ENCODE measurements around the gene GRXCR1.

The GRXCR1 gene

DNA sequence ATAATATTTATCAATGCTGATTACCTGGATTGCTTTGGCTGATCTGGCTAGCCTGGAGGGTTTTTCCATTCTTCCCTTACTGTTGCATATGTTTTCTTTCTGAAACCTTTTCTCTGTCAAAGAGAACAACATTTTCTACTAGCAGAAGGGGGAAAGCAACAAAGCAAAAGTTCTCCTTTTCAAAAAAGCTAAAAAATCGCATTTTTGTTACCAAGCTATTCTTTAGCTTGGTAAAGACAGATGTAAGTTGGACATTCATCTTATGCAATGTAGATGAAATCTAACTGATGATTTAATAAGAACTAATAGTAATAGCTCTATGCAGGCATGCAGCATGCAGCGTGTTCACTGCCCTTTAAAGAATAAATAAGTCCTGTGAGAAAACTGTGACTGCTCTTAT, at the start of gene GRXCR1:
Gene GRXCR1 (plus strand): TSS at position 301 of the 400 bp plus-strand sequence. CDS start 554 bp downstream, outside the sequence.
- in situ Hi-C loops (cut with MboI; ENCODE audit: low sequenced_read_pairs) = no loop called here

GRCh38 chr4:42843694-42844093, 48.8 kb upstream of the GRXCR1 start:
- in situ Hi-C loops (cut with MboI; ENCODE audit: low sequenced_read_pairs) = no loop called here

- in situ Hi-C loops (cut with MboI; ENCODE audit: low sequenced_read_pairs) = no loop called here
Observed at GRCh38 chr4:42844422-42845070, 48.0 kb upstream of the GRXCR1 start.

- in situ Hi-C loops (cut with MboI; ENCODE audit: low sequenced_read_pairs) = no loop called here
Observed at GRCh38 chr4:42845586-42845985, 46.9 kb upstream of the GRXCR1 start.

- in situ Hi-C loops (cut with MboI; ENCODE audit: low sequenced_read_pairs) = loop anchor here (25.0 kb wide), 1 partner anchor 293 kb away; no protein-coding TSS in a partner anchor
Observed at GRCh38 chr4:42855779-42856178, 36.7 kb upstream of the GRXCR1 start.

- in situ Hi-C loops (cut with MboI; ENCODE audit: low sequenced_read_pairs) = loop anchor here (25.0 kb wide), 1 partner anchor 303 kb away; no protein-coding TSS in a partner anchor
Observed at GRCh38 chr4:42865572-42866189, 26.8 kb upstream of the GRXCR1 start.

DNA sequence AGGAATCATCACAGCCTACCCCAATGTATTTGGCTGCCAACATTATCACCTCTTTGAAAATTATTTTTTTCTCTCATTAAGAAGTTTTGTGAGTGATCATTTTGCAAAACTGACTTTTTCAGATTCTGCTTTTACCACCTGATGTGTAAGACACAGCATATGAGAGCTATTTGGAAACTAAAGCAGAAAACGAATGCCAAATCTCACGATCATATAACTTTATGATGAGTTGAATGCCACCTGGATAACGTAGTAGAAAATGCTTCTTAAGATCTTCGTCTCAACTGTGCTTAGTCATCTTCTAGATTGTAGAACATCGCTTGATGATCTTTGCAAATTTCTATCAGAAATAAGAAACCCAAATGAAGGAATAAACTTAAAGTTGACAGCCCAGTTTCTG, 21.3 kb upstream of the GRXCR1 start:
- in situ Hi-C loops (cut with MboI; ENCODE audit: low sequenced_read_pairs) = loop anchor here (25.0 kb wide), 1 partner anchor 309 kb away; no protein-coding TSS in a partner anchor

GRCh38 chr4:42871671-42872290, 20.7 kb upstream of the GRXCR1 start:
- in situ Hi-C loops (cut with MboI; ENCODE audit: low sequenced_read_pairs) = loop anchor here (25.0 kb wide), 1 partner anchor 309 kb away; no protein-coding TSS in a partner anchor

DNA sequence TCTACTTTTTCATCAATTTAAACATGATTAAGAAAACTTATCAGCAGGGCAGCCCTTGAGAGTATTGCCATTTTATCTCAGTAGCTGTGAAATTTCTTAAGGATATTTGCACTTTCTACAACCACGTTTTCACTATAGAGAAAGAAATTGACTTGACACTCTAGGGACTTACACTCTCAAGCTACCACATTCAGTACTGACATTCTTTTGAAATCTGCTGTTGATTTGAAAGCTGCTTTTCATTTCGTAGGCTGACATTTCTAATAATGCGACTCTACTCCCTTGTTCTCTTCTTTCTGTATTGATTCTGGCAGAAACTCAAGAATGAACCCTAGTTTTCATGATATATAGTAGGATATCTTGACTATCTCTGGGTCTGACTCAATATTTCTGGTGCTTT, 13.7 kb upstream of the GRXCR1 start:
- in situ Hi-C loops (cut with MboI; ENCODE audit: low sequenced_read_pairs) = no loop called here

DNA sequence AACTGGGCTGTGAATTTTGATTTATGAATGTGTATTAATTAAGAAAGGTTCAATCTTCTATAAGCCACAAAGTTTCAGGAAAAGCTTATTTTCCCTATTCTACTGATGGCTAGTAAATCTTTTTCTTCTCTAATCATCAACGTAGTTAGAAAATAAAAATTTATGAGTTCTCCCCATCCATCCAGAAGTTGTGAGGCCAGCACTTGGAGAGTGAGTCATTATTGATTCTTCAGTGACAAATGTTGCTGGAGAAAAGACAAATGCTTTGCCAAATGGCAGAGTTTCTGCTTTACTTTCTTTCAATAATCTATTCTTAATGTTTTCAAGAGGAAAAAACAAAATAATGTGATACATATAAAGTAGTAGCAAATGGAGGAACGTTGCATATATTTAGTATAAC, 11.3 kb upstream of the GRXCR1 start:
- in situ Hi-C loops (cut with MboI; ENCODE audit: low sequenced_read_pairs) = no loop called here

GRCh38 chr4:42891644-42892043, 869 bp upstream of the GRXCR1 start:
- in situ Hi-C loops (cut with MboI; ENCODE audit: low sequenced_read_pairs) = no loop called here

- in situ Hi-C loops (cut with MboI; ENCODE audit: low sequenced_read_pairs) = no loop called here
Observed at GRCh38 chr4:42895452-42895851, 2.9 kb downstream of the GRXCR1 start.

DNA sequence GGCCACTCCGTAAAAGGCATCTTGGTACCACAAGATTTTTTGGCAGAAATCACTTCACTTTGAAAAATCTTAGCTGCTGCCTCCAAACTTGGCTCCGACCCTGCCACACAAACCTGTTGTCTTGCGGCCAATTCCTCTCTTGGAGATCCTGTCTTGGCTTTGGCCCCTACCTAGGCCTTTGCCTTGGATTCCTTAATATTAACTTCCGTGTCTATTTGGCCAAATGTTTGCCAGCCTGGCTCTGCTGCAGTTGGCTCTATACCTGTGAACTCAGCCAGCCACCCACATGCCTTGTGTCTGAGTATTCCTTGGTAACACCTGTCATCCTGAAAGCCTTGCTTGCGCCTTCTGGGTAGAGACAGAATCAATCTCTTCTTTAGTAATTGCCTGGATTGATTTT, 12.5 kb downstream of the GRXCR1 start:
- in situ Hi-C loops (cut with MboI; ENCODE audit: low sequenced_read_pairs) = no loop called here

- in situ Hi-C loops (cut with MboI; ENCODE audit: low sequenced_read_pairs) = no loop called here
Observed at GRCh38 chr4:42905591-42905990, 13.1 kb downstream of the GRXCR1 start.

DNA sequence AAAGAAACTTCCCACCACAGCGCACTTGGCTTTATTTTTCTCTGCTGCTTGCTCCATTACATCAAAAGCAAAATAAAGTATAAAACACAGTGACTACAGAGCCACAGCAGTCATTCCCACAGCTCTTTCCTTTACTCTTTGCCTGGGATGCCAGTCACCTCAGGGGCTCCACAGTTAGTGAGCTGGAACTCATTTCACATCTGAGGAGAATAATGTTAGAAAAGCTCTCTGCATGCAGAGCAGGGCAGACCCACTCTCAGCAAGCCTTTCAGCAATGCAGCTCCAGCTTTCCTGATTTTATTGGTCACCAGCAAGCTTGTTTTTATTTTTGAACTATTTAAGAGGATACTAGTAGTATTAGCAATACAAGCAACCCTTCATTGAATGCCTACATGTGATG, 13.8 kb downstream of the GRXCR1 start:
- in situ Hi-C loops (cut with MboI; ENCODE audit: low sequenced_read_pairs) = no loop called here

GRCh38 chr4:42906891-42907759, 14.6 kb downstream of the GRXCR1 start:
- in situ Hi-C loops (cut with MboI; ENCODE audit: low sequenced_read_pairs) = no loop called here

DNA sequence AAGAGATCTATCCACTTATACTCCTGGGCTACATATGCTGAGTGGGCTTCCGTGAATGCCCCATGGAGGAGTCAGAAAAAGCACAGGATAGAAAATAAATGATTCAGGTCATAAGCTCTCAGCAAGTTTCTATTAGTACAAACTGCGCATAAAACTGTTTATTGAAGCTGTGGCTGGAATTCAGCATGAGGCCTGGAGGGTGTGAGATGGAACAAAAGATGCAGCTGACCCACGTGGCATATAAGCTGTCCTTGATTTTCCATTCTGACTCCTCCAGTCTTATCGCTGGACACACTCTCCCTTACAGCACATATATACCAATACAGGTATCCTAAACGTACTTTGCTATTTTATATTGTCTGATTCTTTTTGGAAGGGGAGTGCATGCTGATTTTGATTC, 17.9 kb downstream of the GRXCR1 start:
- in situ Hi-C loops (cut with MboI; ENCODE audit: low sequenced_read_pairs) = no loop called here

GRCh38 chr4:42914937-42915336, 22.4 kb downstream of the GRXCR1 start:
- in situ Hi-C loops (cut with MboI; ENCODE audit: low sequenced_read_pairs) = no loop called here

DNA sequence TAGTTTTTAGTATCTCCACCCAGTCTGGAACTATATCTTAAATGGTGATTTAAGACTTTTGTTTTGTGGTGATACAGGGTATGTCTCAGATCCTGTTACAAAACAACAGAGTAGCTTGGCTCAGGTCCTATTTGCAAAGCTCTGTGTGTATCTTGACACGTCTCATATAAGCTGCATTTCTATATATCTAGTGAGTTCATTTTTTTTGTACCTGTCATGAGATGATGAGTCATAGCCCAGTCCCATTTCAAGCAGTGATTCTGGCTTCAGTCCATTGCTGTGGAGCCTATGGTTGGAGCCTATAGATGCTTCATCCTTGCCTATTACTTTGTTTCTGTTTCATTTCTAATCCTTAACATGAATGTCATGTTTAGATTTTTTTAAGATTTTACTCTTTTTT, 23.0 kb downstream of the GRXCR1 start:
- in situ Hi-C loops (cut with MboI; ENCODE audit: low sequenced_read_pairs) = no loop called here

DNA sequence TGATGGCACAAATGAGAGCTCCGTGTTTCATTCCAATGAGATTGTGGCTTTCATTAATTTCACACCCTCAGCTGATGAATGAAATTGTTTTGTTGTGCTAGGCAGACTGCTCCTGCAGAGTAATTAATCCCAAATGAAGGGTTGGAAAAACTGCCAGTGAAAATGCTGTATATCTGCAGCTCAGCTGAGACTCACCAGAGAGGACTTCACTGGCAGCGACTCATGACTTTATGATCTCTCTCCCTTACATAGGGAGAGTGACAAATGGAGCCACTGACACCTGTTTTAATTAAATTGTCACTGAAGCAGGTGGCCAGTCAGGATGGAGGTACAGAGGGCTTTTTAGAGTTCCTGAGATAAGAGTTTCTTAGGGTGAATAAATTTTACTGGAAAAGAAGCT, 24.8 kb downstream of the GRXCR1 start:
- in situ Hi-C loops (cut with MboI; ENCODE audit: low sequenced_read_pairs) = no loop called here

- in situ Hi-C loops (cut with MboI; ENCODE audit: low sequenced_read_pairs) = no loop called here
Observed at GRCh38 chr4:42923431-42923830, 30.9 kb downstream of the GRXCR1 start.

Data from HL-60/S4 (cell line).